SK-N-MC (cell line): ENCODE measurements around the gene PTPRM.

ENCODE experiments used
- EZH2 ChIP-seq: fragments of 200-600 bp; sonication (generic); IDR thresholded peaks from one replicate; pipeline ENCODE4 v1.6.1; 2017; ENCODE audit warnings: antibody characterized with exemption
- FOXP2 ChIP-seq: optimal IDR thresholded peaks from 2 replicates; pipeline ENCODE3; 2011; ENCODE audit warnings: mild to moderate bottlenecking, moderate library complexity; ENCODE audit not compliant: insufficient read depth; ENCODE audit errors: extremely low read length, control extremely low read depth
- POLR2AphosphoS5 ChIP-seq: IDR thresholded peaks from 2 replicates; pipeline ENCODE4 v1.6.1; 2012; ENCODE audit warnings: mild to moderate bottlenecking, low read depth, low read length, borderline replicate concordance

DNA sequence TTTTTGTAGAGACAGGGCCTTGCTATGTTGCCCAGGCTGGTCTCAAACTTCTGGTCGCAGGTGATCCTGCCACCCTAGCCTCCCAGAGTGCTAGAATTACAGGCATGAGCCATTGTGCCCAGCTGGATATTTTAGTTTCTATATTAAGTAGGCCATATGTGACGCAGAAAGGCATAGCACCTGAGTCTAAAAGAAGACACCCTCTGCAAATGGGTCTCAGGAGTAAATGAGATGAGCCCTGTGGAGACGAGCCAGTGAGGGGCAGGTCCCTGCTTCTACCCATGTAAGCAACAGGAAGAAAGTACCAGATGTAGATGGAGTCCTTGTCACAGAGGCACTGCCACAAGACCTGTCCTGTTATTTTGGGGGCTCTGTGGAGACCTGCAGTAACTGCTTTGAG, 322.4 kb downstream of the PTPRM start:
- TF ChIP-seq POLR2AphosphoS5 (no peak), EZH2 (no peak), FOXP2 (no peak)
